ENCODE data around the gene KCTD13.
"Not testable (repeated sequence)": the region's sequence is repeated elsewhere in the genome, so short reads cannot be mapped to it uniquely, and the experiment has no call there.

Gene KCTD13

DNA sequence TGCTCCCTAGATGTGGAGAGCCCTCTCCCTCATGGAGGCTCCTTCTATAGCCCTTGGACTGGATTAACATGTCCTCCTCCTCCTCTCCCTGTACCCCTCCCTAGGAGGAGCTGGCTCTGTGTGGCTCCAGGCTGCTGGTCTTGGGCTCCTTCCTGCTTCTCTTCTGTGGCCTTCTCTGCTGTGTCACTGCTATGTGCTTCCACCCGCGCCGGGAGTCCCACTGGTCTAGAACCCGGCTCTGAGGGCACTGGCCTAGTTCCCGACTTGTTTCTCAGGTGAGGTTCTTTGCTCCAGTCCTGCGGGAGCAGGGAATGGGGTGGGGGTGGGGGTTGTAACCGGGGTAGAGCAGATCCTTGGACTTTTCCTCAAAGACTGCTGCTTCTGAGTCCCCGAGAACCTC, 45.3 kb upstream of the KCTD13 start:
- DNase-seq (ENCODE audit: low spot score): no peak
- TF ChIP-seq, protein P1, sequence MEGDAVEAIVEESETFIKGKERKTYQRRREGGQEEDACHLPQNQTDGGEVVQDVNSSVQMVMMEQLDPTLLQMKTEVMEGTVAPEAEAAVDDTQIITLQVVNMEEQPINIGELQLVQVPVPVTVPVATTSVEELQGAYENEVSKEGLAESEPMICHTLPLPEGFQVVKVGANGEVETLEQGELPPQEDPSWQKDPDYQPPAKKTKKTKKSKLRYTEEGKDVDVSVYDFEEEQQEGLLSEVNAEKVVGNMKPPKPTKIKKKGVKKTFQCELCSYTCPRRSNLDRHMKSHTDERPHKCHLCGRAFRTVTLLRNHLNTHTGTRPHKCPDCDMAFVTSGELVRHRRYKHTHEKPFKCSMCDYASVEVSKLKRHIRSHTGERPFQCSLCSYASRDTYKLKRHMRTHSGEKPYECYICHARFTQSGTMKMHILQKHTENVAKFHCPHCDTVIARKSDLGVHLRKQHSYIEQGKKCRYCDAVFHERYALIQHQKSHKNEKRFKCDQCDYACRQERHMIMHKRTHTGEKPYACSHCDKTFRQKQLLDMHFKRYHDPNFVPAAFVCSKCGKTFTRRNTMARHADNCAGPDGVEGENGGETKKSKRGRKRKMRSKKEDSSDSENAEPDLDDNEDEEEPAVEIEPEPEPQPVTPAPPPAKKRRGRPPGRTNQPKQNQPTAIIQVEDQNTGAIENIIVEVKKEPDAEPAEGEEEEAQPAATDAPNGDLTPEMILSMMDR (IDR thresholded peaks at IDR 0.05; ENCODE audit: extremely low read depth, missing control alignments): no peak

- TF ChIP-seq, protein P1 (IDR thresholded peaks at IDR 0.05; ENCODE audit: extremely low read depth, missing control alignments): no peak
- DNase-seq (ENCODE audit: low spot score): no peak
These were observed 42.2 kb upstream of the KCTD13 start for GRCh38 chr16:29968205-29968604.

DNA sequence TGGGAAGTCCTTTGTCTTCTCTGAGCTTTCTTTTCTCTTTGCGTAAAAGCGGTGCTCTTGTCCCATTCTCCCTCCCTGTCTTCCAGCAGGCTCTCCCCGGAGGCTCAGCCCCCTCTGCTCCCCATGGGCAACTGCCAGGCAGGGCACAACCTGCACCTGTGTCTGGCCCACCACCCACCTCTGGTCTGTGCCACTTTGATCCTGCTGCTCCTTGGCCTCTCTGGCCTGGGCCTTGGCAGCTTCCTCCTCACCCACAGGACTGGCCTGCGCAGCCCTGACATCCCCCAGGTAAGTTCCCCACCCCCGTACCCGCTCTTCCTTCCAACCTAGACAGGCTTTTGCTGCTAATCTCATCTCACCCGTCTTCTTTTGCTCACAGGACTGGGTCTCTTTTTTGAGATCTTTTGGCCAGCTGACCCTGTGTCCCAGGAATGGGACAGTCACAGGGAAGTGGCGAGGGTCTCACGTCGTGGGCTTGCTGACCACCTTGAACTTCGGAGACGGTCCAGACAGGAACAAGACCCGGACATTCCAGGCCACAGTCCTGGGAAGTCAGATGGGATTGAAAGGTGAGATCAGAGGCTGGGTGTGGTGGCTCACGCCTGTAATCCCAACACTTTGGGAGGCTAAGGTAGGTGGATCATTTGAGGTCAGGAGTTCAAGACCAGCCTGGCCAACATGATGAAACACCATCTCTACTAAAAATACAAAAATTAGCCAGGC, 37.2 kb upstream of the KCTD13 start:
- no peak for DNase-seq (ENCODE audit: low spot score)
- TF ChIP-seq, protein P1 (IDR thresholded peaks at IDR 0.05; ENCODE audit: extremely low read depth, missing control alignments): no peak

GRCh38 chr16:29962344-29962994, 36.4 kb upstream of the KCTD13 start:
- TF ChIP-seq, protein P1 (IDR thresholded peaks at IDR 0.05; ENCODE audit: extremely low read depth, missing control alignments): no peak
- no peak for DNase-seq (ENCODE audit: low spot score)

DNA sequence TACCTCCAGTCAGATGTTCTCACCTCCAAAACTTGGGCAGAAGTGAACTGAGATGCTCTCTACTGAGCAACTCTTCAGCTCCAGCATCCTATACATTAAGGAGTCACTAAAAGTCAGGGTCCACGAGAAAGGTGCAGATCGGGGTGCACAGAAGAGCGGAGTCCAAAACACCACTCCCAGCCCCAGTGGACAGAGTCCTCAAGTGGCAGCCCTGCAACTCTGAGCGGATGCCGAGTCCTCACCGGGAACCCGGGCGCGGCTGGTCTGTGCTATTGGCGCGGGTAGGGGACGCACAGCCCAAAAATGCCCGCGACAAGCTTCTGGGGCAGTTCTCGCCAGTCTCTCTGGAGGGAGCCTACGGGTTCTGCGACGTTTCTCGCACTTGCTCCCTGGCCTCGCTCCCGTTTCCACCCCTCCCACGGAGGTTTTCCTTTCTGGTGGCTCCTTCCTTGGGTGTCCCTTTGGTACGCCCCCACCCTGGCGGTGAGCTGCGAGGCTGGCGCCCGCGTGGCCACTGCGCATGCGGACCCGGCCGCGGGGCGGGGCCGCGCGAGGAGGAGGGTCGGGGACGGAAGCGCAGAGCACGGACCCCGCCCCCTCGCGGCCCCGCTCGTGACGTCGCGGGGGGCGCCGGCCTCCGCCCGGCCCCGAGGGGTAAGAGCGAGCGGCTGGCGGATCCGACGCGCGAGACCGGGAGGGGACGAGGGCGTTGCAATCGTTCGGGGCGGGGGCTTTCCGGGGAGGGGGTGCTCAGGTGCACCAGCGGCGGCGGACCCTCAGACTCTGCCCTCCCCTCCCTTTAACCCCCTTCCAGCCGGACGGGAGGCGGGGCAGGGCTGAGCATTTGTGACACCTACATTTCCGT, 35.7 kb upstream of the KCTD13 start, which contains the start of gene TMEM219:
TMEM219 (plus strand) TSS at position 601 of the 865 bp plus-strand sequence. CDS start 1,065 bp downstream, outside the sequence.
- DNase-seq (ENCODE audit: low spot score): peak; percentile 99
- TF ChIP-seq, protein P1 (IDR thresholded peaks at IDR 0.05; ENCODE audit: extremely low read depth, missing control alignments): peak; percentile 11

GRCh38 chr16:29961127-29961478, 35.1 kb upstream of the KCTD13 start:
- no peak for DNase-seq (ENCODE audit: low spot score)

DNA sequence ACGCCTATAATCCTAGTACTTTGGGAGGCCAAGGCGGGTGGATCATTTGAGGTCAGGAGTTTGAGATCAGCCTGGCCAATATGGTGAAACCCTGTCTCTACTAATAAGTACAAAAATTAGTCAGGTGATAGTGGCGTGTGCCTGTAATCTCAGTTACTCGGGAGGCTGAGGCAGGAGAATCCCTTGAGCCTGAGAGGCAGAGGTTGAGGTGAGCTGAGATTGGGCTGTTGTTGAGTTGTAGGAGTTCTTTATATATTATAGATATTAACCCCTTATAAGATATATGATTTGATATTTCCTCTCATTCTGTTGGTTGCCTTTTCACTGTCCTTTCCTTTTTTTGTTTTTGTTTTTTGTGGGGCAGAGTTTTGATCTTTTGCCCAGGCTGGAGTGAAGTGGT, 33.8 kb upstream of the KCTD13 start:
- not testable (repeated sequence) for DNase-seq (ENCODE audit: low spot score)

More at GRCh38 chr16:29961127-29961478, 35.1 kb upstream of the KCTD13 start:
- TF ChIP-seq, protein P1 (IDR thresholded peaks at IDR 0.05; ENCODE audit: extremely low read depth, missing control alignments): no peak
